Activated CD4-positive, alpha-beta T cell treated with anti-CD3 and anti-CD28 coated beads, Interleukin-2, amount 50 U/mL, for 4 hours (primary cell): Measurements from ENCODE around the gene MYLK.

Experiments
- DNase-seq, 2 experiments: peaks; one replicate each; pipeline ENCODE4 v3.0.0-alpha.2; 2020

MYLK gene

DNA sequence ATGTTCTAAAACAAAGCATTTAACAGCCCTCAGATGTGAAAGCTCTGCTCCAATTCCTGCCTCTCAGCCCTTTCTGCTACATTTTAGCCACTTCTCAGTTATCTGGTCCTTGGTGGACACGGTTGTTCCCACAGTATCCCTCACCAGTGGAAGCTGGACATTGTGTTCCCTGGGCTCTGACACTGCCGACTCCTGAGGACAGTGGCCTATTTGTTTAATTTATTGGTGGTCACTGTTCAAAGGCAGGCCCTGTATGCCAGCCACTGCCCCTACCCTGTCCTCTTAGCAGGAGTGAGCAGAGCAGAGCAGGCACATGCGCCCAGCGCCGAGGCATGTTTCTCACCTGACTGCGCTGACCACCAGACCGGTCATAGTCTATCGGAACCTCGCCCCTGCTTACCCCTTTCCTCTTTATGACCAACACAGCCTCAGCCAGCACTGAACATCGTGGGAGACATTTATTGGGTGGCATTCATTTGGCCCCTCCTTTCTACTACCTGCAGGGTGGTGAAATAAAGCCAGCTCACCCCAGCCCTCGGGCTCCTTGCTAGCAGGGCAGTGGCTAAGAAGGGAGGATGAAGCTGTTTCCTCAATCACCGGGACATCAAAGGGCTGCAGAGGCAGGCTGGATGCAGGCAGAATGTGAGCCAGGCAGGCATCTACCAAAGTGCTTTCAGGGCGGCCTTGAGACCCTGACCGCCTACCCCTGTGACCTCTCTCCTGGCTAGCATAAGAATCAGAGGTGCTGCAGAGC, 245.0 kb downstream of the MYLK start:
- no peak for DNase-seq

DNA sequence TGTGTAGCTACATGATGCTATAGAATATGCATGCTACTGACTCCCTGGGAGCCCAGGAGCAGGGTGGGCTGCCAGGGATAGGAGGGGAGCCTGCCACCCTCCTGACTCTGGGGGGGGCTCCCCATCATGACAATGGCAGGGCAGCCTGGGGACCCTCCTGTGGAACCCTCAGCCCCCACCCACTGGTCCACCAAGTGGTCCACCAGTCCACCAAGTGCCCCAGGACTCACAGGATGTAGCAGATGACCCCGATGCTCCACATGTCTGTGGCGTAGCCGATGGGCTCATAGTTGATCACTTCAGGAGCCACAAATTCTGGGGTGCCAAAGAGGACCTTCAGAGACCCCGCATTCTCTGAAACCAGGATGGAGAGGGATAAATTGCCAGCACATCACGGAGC, 246.3 kb downstream of the MYLK start:
- DNase-seq: no peak

DNA sequence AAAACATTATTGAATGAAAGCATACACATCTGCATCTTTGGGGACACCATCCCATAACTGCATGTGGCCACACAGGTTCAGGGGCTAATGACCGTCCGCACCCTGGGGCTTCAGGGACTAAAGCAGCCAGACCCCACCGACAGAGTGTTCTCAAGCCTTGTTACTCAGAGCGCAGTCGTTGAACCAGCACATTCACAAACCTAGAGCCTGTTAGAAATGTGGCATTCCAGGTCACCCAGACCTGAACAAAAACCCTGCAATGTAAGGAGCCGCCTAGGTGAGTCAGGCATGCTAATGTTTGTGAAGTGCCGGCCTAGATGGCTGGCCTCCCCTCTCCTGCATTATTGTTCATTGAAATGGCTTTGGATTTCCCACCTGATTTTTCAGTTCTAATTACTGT, 247.0 kb downstream of the MYLK start:
- DNase-seq: no peak

DNA sequence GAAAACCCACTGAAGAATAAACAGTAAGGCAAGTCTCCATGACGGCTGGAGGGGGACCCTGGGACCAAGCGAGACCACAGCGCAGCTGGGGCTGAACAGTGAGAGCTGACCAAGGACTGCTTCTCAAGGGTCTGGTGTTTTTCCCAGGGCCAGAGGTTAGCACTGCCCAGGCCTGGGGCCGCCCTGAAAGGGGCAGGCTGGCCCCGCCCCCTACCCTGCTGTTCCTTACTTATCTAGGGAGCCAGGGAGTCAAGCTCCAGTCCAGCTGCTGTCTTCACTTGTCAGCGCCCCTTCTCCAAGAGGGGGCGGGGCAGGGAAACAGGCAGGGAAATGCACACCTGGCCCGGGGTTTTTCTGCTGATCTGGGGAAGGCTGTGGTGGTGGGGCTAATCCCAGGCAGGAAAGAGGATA, 247.7 kb downstream of the MYLK start:
- DNase-seq: no peak

DNA sequence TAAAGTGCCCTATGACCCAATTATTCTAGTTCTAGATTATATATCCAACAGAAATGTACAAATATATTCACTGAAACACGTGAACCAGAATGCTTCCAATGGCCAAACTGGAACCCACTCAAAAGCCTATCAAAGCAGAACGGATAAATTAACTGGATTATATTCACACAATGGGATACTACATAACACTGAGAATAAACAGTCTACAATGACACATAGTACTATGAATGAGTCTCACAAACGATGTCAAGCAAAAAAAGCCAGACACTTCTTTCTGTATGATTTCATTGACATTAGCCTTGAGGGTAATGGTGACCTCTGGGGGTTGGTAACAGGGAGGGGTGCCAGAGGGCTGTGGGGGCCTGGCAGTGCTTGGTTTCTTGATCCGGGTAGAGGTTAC, 248.4 kb downstream of the MYLK start:
- DNase-seq: no peak

DNA sequence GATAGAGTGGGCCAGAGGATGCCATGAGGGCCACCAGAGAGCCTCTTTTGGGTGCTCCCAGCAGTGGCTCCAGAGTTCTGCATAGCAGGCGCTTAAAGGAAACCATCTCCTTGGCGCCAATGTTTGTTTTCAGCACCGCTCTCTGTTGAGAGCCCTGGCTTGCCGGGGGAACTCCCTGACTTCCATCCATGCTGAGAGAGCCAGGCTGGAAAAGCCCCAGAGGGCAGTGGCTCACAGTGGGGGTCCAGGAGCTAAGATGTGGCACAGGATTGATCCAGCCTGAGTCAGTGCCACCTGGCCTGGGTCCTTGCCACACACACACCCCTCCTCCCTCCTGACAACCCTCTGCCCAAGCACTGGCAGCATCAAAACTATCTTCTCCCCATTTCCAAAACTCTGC, 248.9 kb downstream of the MYLK start:
- DNase-seq: no peak

DNA sequence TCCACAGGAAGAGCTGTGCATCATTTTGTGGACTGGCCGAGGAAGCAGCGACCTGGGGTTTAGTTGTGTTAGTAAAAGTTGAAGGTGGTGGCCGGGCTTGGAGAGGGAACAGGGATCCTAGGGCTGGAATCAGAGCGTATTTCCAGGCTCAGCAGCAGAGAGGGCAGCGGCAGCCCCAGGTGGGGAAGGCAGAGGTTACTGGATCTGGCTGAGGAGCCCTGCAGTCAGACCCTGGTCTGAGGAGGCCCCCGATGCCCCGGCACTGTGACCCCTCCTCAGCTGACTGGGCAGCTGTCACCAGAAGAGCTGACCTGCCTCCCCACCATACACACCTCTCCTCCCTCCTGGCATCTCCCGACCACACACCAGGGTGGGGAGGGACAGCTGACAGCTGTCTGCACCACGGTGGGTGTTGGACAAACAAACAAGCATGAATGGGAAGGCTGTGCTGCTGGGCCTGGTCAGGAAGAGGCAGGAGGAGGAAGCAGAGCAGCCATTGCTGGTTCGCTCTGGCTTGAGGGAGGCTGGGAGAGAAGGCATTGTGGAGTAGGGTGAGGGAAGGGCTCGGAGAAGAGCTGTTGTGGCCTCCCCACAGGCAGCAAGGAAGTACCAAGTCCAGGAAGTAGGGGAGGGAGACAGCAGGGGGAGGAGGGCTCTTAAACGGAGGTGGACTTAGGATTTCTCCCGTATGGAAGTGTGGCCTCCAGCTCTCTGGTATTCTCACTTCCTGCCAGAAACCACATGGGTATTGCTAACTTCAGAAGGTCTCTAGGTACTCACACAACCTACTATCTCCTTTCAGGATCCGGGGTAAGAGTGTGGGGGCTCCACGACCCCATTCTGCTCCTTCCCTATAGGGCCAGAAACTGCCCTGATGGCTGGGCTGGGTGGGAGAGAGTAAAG, 249.7 kb downstream of the MYLK start:
- no peak for DNase-seq

DNA sequence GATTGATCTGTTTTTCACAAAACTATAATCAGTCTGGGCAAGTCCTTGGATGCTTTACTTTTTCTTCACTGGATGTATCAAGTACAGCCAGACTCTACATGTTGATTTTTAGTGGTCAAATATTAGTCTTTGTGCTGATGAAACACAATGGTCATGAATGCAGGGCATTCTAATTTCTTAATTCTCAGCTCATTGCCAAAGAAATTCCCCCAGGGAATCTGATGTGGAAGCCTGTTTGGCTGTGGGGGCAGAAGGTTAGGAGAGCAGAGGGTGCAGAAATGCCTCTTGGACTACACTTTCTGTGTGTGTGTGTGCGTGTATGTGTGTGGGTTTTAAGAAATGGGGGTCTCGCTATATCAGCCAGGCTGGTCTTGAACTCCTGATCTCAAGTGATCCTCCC, 250.6 kb downstream of the MYLK start:
- no peak for DNase-seq

DNA sequence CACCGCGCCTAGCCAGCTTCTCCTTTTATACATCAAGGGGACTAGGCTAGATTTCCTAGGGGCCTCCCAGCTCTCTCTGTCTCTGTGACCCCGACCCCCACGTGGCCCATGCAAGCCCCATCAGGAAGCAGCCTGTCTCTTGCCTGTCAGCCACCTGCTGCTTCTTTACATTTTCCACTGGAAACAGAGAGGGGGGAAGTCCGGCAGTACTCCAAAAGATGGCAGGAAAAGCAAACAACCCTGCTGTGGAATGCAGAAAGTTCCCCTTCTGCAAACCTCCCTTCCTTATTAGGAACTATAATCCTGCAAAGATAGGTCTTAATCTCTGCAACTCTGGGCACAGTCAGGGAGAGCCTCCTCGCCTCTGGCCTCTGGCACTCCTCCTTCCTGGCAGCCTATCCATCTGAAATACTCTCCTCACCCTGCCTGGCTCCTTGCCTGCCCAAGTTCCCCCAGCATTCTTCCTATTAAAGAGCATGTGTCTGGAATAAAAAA, 251.9 kb downstream of the MYLK start:
- DNase-seq: no peak

DNA sequence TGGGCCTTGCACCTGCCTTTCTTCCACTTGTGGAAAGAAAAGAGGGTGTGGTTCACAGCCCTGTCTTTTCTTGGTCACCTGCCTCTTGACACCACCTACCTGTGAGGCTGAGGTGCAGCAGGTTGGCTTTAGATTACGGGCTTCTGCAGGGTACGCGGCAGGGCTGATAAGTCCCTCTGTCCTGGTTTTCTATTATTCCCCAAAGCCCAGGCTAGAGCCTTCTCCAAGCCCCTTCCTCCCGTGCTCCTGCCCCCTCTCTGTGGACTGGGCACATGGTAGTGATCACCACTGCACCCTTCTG, 254.4 kb downstream of the MYLK start:
- no peak for DNase-seq

DNA sequence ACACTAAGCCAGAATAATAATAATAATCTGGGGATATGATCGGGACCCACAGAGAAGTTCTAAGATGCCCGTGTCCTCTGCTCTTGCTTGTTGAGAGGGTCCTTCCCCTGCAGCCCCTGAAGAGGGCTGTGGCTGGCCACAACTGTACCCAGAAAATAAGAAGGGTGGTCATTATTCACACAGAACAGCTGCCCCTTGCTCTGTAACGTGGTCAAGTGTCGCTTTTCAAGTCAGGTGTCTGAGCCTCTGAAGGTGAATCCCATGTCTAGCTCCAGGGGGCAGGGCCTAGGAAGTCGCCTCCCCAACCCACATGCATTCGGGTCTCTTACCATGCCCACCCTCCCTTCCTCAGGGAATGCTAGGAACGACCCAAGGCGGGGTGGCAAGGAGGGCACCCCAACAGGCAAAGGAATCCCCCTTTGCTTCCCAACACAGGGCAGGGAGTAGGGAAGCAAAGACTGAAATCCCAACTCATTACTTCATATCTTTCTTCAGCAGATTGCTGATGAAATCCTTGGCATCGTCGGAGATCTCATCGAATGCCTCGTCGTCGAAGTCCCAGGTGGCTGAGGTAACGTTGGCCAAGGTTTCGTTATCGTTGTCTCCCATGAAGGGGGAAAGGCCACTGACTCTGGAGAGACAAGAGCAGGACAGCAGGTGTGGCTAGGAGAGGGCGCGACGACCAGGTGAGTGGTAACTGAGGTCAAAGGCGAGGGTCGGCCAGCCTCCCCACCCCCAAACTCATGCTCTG, 255.0 kb downstream of the MYLK start:
- no peak for DNase-seq

DNA sequence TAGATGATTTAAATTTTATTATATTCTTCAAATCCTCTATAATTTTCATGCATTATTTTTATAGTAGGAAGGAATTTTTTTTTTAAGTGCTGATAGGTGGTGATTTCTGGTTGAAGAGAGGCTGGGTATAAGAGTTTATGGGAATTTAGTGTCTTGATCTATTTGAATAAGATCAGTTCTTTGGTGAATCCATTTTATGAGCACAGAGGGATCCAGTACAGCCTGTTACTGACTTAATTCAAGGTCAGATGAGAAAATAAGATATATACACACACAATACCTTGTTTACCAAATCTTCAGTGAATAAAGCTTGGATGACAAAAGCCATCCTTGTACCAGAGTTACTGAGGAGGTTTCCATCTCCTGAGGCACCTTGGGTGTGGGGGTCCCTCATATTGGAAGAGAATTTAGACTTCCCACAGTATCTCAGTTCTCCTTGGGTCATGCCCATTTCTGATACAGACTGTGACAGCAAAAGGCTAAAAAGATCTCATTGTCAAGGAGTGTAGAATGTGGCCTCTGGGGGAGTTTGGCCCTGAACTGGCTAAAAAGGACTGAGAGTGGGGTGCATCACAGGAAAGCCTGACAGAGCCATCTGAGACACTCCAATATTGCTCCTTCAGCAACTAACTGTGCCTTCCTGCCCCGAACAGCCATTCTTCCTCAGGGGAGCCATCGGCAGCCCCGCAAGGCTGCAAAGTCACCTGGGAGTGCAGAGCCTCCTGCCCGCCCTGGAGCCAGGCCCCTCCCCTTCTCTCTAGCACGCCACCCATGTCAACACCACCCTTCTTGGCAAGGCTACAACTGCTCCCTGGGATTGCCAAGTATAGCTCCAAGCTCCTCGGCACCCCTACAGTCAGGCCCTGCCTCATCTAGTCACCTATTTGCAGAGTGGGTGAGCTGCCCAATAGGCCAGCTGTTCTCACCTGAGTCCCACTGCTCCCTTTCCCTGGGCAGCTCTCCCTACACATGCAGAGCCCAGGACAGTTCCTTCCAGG, 256.2 kb downstream of the MYLK start:
- DNase-seq: no peak

DNA sequence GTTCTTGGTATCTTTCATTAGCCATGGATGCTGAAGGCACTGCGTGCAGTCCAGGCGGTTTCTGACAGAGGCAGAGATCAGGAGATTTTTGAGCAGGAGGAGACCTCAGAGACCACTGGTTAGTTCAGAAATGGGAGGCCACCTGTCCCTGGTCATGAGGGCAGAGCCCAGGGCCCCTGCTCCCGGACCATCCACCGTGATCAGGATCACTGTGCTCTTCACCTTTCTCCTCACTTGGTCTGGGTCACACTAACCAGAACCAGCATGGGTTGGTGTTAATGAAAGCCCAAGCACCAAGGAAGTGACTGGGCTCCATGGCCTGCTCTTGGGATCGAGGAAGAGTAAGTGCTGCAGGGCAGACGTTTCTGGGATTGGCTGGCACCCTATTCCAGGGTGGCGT, 257.3 kb downstream of the MYLK start:
- no peak for DNase-seq

DNA sequence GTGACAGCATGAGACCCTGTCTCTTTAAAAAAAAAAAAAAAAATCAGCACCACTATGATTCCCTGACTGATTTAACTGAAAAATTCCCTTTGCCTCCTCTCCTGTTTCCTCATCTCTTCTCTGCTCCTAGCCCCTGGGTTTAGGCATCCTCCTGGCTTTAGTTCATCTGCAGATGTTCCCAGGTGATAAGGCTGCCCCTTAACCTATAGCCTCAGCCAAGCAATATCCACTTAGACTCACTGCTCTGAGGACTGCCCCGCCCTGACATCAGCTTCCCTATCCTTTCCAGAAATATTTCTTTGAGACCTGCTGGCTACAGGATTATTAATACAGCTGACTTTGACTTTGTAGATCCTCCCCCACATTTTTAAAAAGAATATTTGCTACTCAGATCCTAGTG, 259.8 kb downstream of the MYLK start:
- no peak for DNase-seq

DNA sequence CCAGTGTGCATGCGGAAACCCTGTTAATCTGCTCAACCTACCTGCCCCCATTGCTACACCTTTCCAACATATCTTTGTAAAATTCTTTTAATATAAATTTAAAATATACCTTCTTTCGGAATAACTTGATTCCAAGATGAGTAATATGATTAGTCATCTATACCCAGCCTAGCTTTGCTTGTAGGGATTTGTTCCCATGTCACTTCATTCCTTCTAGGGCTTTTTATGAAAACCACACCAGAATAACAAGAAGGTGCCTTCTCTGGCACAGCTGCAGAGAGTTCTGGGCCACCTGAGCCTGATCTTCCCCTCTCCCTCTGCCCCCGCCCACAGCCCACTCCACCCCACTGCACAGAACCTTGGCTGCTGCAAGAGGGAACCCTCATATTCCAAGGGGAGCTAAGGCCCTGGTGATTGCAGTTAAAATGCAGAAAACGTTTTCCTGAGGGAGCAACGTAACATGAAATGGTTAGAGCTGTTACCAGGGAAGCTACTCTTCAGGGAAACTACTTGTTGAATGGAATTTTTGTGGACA, 260.7 kb downstream of the MYLK start:
- DNase-seq: no peak

DNA sequence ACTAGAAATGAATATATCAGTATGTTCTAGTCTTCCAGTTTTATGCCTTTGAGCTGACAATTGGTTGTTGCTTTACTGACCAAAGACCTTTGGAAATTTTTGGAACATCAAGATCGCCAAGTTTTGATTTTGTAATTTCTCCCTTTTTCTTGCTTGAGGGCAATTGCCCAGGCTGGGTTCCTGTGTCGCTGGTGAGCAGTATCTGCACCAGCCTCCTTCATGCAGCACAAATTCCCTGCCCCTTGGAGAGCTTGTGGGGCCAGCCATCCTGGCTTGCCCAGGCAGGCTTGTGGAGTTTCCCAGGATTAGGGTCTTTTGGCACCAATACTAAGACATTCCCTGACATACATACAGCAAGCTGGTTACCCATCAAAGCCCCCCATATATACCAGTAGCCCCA, 261.4 kb downstream of the MYLK start:
- no peak for DNase-seq

DNA sequence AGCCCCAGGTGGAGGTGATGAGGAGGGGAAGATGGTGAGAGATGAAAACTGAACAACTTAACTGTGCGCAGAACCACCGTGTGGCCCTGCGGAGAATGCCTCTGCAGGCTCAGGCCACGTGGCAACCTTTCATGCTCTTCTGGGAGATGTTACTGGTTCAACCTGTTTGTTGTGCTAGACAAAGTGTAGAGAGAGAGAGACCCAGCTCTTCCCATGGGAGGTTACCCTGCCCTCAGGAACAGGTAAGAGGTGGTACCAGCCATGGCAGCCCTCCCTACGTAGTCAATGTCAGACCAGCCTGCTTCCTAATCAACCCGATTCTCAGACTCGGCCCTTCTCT, 262.3 kb downstream of the MYLK start:
- DNase-seq: no peak

DNA sequence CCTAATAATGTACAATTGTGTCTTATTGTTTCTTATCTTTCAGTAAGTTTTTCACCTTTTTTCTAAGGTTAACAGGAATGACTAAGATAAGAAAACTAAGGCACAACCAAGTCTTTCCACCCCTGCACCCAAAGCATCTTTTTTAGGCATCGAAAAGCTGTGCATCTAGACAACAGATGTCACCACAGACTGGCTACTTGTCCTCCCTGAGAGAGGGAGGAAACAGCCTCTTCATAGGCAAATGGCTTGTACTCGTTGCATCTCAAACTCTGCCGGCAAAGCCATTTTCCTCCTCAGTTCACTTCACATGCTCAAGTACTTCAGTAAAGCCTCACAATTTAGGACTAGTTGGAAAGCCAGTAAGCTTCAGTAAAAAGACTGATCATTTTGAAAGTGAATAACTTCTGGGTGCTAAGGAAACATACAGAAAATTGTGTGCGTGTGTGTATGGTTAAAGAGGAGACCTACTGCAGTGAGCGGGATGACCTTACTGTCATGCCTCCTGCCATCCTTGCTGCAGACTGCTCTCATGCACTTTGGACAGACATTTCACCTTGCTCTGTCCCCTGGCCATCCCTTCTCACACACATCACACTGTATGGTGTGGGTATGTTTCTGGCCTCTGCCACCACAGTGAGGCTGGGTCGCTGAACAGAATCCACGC, 262.8 kb downstream of the MYLK start:
- no peak for DNase-seq

DNA sequence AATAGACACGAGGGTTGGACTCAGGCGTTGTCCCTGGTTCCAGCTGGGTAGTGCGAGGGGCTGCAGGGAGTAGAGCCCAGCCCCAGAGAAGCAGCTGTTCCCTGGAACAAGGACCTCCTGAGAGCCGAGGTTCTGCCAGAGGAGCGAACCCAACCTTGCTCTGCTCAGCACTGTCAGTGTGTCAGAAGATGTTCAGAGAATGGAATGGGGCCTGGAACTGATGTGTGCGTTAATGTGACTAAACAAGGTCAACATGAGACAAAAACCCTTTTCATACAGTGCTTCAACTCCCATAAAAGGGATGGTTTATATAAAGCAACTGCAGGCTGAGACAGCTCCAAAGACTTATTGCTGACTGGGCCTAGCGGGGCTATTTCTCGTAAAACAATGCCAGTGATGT, 263.8 kb downstream of the MYLK start:
- no peak for DNase-seq

DNA sequence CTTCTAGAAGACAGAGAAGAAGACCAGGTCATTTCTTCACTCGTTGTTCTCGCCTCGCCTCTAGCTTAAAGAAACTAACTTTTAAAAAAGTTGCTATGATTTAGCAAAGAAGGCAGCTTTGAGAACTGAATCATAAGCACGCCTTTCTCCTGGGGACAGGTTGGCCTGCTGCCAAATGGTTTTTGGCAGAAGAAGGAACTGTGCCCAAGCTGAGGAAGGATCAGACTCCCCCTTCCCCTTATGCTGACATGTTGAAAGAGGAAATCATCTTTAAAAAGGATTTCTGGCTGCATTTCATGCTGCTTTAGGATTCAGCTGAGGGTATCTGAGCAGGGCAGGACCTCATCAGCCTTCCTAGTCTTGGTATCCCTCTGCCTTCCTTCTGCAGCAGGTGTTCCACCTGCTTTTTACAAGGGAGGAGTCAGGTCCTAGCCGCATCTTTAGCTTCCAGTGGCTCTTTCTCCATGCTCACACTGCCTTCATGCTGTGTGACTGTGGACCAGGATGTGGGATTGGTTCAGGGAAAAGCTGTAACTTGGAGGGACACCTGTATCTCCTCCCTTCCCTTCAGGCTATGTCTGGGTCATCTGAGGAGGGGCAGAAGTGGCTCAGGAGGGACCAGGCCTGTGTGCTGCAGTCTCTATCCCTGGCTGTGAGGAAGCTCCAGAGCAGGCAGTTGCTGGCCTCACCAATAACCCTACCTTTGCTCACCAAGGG, 265.2 kb downstream of the MYLK start:
- no peak for DNase-seq
